Tibial artery (tissue), 4 donors: Measurements from ENCODE around the gene CAMK1G.

Experiments used
- DNase-seq, 2 donors: peaks; one replicate each; pipeline ENCODE4 v3.0.0-alpha.2; 2019
- H3K27ac ChIP-seq, 2 donors: fragments of 200-600 bp; sonication (generic) in 1 of 2; 1 replicate in 1 of 2; 2 replicates in 1 of 2; pipeline ENCODE4 v1.5.1; 2018 to 2019; ENCODE audit warnings: mild to moderate bottlenecking in 1 of 2
- H3K27me3 ChIP-seq, 2 donors: fragments of 200-600 bp; sonication (generic) in 1 of 2; one replicate each; pipeline versions ENCODE4 v1.5.1 to v1.6.0; 2016 to 2019
- H3K36me3 ChIP-seq, 3 donors: fragments of 200-600 bp; sonication (generic) in 2 of 3; one replicate each; pipeline ENCODE4 v1.5.1; 2016 to 2019; ENCODE audit warnings: mild to moderate bottlenecking in 2 of 3
- H3K4me1 ChIP-seq, 4 donors: fragments of 200-600 bp; sonication (generic) in 2 of 4; 1 replicate in 3 of 4; 2 replicates in 1 of 4; pipeline ENCODE4 v1.5.1; 2016 to 2019
- H3K4me3 ChIP-seq, 2 donors: fragments of 200-600 bp; sonication (generic) in 1 of 2; 1 replicate in 1 of 2; 2 replicates in 1 of 2; pipeline ENCODE4 v1.5.1; 2018 to 2019; ENCODE audit warnings: mild to moderate bottlenecking in 2 of 2
- H3K9me3 ChIP-seq, 3 donors: fragments of 200-600 bp; sonication (generic) in 1 of 3; one replicate each; pipeline ENCODE4 v1.5.1; 2016 to 2019
- CTCF ChIP-seq, 2 experiments: fragments of 200-600 bp in 1 of 2; fragments of 450-650 bp in 1 of 2; IDR thresholded peaks; one replicate each; pipeline ENCODE4 v1.5.1; 2017 to 2019; ENCODE audit warnings: antibody characterized with exemption in 2 of 2, mild to moderate bottlenecking in 1 of 2, moderate library complexity in 1 of 2
- intact Hi-C: fragments of 100-400 bp; cut with DNase I; formaldehyde crosslinking; loops from one replicate; pipeline ENCODE4 v1.15.0; 2023; ENCODE audit warnings: low total_unique reads

CAMK1G gene

DNA sequence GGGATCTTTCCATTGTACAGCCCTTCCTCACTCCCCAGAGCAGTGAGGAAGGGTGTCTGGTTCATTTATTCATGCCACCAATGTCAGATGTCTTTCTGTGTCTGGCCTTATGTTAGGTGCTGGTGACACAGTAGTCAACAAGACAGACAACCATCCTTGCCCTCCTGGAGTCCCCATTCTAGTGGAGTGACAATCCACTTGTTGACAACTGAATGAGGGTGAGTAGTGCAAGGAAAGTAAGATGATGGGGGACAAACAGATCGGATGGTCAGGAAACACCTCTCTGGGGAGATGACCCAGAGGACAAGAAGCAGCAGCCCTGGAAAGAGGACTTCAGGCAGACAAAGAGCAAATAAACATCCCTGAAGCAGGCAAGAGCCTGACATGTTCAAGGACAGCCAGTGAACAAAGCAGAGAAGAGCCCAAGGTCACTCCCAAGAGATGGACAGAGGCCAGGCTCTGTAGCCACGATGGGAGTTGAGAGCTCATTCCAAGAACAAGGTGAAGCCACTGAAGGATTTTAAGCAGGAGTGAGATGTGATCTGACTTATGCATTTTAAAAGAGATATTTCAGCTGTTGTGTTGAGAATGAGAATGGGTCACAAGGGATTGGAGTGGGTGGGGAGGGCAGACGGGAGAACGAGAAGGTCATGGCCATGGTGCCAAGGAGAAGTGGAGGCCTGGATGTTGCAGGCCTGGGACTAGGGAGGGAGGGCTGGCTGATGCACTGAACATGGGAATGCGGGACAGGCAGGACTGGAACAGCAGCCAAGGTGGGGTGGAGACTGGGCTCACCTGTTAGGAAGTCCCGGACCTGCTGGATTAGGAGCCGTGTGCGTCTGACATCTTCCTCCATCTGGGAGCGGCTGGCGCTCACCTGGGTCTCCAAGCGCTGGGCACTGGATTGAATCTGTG, 38.5 kb downstream of the CAMK1G start:
- no peak for TF ChIP-seq CTCF (IDR thresholded peaks at IDR 0.05)
- intact Hi-C loops, result no loop called here
- DNase-seq, result no peak
- Histone ChIP-seq H3K27ac (no peak overlapping the region), H3K9me3 (no peaks in the 10 kb centered on the region), H3K27me3 (no peaks in the 10 kb centered on the region), H3K36me3 (no peaks in the 10 kb centered on the region), H3K4me3 (no peak overlapping the region), H3K4me1 (peaks cover 0 to 12% (median 3%) of the 10 kb centered on the region in 4 donors)

DNA sequence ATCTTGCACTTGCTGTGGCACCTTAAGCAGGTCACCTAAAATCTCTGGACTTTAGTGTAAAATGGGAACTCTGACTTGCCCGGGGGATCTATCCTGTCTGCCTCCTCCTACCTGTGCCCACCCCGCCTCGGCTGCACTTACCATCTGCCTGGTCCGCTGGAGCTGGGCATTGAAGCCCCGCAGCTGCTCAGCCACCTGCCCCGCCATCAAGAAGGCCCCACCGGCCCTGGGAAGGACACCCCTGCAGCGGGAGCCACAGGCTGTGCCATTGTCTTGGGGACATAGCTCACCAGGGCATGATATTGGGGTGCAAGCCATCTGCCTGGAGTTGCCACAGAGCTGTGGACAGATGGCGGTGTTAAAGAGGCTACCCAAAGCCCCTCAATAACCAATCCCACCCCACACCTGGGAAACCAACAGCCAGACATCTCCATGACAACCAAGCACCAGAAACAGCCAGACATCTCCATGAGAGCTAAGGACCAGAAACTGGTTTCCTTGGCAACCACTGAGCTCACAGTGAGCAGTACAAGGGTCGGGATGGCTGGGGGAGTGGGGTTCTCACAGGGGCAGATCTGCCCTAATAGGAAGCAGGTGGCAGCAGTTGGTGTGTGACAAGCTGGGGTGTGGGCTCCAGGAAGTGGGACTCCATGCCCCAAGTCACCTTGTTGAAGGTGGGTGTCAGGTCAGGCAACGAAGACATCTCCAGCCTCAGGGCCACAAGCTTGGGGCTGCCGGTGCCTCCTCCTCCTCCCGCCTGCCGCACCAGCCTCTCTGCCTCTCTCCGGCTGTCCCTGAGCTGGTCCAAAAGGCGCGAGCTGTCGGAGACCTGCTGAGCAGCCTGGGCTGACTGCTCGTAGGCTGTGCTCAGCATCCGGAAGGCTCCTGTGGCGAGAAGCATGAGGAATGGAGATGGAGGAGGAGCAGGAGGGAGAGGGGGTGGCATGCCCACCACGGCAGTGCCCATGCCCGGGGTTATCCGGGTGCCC, 39.6 kb downstream of the CAMK1G start:
- intact Hi-C loops, result no loop called here
- H3K9me3 ChIP-seq, result no peaks in the 10 kb centered on the region
- peaks cover 0 to 18% (median 5%) of the 10 kb centered on the region in 4 donors for H3K4me1 ChIP-seq
- TF ChIP-seq CTCF (IDR thresholded peaks at IDR 0.05), result no peak
- H3K36me3 ChIP-seq, result no peaks in the 10 kb centered on the region
- H3K4me3 ChIP-seq, result no peak overlapping the region
- H3K27me3 ChIP-seq, result peaks cover 0 to 7% of the 10 kb centered on the region in 2 donors
- no peak for DNase-seq
- no peak overlapping the region for H3K27ac ChIP-seq

DNA sequence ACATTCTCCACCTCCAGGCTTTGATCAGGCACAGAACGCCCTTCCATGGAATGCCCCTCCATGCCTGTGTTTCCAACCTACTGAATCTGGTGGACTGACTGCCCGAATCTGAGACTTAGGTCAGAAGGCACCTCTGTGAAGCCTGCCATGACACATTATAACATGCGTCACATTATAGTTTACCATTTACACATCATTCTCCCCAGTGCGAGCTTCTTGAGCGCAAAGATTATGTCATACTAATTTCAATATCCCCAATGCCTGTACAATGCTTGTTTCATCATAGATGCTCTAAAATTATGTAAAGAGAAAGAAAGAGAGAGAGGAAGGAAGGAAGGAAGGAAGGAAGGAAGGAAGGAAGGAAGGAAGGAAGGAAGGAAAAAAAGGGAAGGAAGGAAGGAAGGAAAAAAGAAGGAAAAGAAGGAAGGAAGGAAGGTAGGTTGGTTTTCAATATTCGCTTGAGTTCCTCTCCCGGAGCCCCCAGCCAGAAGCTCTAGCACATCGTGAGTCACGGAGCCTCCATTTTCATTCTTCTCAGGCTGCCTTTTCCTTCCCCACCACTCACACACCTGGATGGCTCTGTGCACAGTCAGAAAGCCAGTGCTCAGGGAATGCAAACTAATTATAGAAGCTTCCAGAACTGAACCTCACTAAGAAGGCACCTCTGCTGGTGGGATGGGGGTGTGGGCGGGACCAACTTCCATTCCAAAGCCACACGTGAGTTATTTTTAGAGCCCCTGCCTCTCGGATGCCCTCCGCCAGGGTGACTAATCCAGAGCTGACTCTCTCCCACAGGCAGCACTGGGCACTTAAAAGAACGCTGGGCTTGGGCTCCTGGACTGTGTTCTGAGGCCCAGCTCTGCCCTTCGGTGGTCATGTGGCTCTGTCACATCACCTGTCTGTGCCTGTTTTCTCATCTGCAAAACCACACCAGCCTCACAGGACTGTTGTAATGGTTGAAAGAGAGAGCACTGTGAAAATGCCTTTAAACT, 41.3 kb downstream of the CAMK1G start:
- Histone ChIP-seq H3K4me1 (peaks cover 0 to 18% (median 5%) of the 10 kb centered on the region in 4 donors), H3K36me3 (no peaks in the 10 kb centered on the region), H3K9me3 (no peaks in the 10 kb centered on the region), H3K27me3 (peaks cover 0 to 7% of the 10 kb centered on the region in 2 donors), H3K27ac (no peak overlapping the region), H3K4me3 (no peak overlapping the region)
- intact Hi-C loops, result no loop called here
- no peak for DNase-seq
- no peak for TF ChIP-seq CTCF (IDR thresholded peaks at IDR 0.05)

DNA sequence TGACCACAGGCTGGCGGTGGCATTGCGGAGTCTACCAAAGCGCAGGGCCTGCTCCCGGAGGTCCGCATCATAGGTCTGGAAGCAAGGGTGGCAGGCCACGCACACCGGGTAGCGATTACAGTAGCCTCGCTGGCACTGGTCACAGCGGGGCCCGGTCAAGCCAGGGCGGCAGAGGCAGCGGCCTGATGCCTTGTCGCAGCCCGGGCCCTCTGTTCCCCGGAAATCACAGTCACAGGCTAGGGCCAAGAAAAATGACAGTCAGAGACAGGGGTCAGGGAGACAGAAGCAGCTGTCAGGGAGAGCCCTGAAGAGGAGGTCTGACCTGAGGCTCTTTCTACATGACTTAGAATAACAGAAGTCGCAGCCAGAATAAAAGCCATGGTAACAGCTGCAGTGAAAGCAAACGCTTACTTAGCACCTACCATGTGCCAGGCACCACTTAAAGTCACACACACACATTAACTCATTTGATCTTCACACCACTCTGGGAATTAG, 42.3 kb downstream of the CAMK1G start:
- TF ChIP-seq CTCF (IDR thresholded peaks at IDR 0.05), result no peak
- Histone ChIP-seq H3K36me3 (no peaks in the 10 kb centered on the region), H3K4me1 (peaks cover 0 to 18% (median 5%) of the 10 kb centered on the region in 4 donors), H3K4me3 (no peak overlapping the region), H3K9me3 (no peaks in the 10 kb centered on the region), H3K27ac (no peak overlapping the region), H3K27me3 (peaks cover 0 to 7% of the 10 kb centered on the region in 2 donors)
- no peak for DNase-seq
- intact Hi-C loops, result no loop called here
